ENCODE results near the gene DMRTB1. TPM values are rescaled to one million over a fixed set of nuclear protein-coding genes. Genes with fewer than 3 reads are reported as not detected.

Gene DMRTB1
- total and polyA plus RNA-seq, 2 of the 8 experiments (the other 6 are each of a cell fraction or from before 2014, with no cell fraction given): 0.06 to 0.35 TPM

DNA sequence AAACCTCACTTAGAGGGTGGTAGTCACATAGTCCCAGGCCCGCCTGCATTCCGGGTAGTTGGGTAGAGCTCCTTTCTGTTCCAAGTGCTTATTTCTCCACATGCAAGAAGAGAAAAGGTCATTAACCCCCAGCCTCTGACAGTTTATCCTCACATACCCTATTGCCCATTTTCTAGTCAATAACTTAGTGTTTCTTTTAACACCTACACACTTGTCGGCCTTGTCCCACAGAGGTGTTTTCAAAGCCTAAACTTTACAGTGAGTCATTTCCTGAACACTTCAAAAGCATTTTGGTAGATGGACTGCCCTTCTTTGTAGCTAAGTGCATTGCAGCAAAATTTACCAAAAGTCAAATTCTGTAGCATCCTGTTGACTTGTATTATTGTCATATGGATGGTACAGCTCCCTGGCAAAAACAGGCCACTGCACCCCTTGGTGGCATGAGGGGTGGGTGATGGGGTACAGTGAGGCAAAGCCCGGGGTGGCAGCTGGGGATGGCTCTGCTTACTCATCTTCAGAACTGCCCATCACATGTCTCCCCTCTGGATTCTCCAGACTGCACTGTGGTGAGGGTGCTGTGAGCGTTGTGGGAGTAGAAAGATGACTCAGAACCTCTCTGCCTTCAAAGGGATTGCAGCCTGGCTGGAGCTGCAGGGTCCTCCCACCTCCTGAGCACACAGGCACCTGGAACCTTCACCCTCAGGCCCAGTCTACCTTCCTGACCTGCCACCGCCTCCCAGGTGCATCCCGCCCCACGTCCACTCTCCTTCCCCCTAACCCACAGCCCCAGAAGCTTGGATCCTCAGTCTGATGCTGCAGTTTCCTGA is 45.8 kb upstream of the DMRTB1 start (continued):
- TF ChIP-seq, protein P1, sequence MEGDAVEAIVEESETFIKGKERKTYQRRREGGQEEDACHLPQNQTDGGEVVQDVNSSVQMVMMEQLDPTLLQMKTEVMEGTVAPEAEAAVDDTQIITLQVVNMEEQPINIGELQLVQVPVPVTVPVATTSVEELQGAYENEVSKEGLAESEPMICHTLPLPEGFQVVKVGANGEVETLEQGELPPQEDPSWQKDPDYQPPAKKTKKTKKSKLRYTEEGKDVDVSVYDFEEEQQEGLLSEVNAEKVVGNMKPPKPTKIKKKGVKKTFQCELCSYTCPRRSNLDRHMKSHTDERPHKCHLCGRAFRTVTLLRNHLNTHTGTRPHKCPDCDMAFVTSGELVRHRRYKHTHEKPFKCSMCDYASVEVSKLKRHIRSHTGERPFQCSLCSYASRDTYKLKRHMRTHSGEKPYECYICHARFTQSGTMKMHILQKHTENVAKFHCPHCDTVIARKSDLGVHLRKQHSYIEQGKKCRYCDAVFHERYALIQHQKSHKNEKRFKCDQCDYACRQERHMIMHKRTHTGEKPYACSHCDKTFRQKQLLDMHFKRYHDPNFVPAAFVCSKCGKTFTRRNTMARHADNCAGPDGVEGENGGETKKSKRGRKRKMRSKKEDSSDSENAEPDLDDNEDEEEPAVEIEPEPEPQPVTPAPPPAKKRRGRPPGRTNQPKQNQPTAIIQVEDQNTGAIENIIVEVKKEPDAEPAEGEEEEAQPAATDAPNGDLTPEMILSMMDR (IDR thresholded peaks at IDR 0.05; ENCODE audit: control extremely low read depth in 1 of 3, insufficient read depth in 1 of 3, low read depth in 1 of 3, low read length in 3 of 3): no peak
- TF ChIP-seq EGR1 (IDR thresholded peaks at IDR 0.05; ENCODE audit: borderline replicate concordance, low read depth, low read length): no peak
- no peak for TF ChIP-seq TAF7 (optimal IDR thresholded peaks at IDR 0.05; ENCODE audit: borderline replicate concordance, low read depth, low read length)
- no peak for TF ChIP-seq POU5F1 (IDR thresholded peaks at IDR 0.05; ENCODE audit: low read depth, low read length)
